Stimulated activated CD8-positive, alpha-beta memory T cell treated with anti-CD3 and anti-CD28 coated beads, Interleukin-4, amount 100 ng/mL, for 1 hour (primary cell): Measurements from ENCODE around the gene EGF.
"Not testable (repeated sequence)": the region's sequence is repeated elsewhere in the genome, so short reads cannot be mapped to it uniquely, and the experiment has no call there.

ENCODE experiments used
- DNase-seq, 2 donors: peaks; one replicate each; pipeline ENCODE4 v3.0.0-alpha.2; 2020; ENCODE audit warnings: low read depth in 2 of 2, low spot score in 1 of 2

Gene EGF

GRCh38 chr4:110025056-110025455 lies 112.4 kb downstream of the EGF start:
- no peak for DNase-seq

- DNase-seq, result no peak
Observed at GRCh38 chr4:110025718-110026117, 113.0 kb downstream of the EGF start.

GRCh38 chr4:110032603-110033002 lies 119.9 kb downstream of the EGF start:
- DNase-seq, result no peak

GRCh38 chr4:110033355-110034025 lies 120.8 kb downstream of the EGF start:
- DNase-seq, result no peak

GRCh38 chr4:110034026-110034393 lies 121.3 kb downstream of the EGF start:
- DNase-seq, result no peak

GRCh38 chr4:110039164-110039563 lies 126.5 kb downstream of the EGF start:
- DNase-seq, result not testable (repeated sequence)

- no peak for DNase-seq
Observed at GRCh38 chr4:110041735-110042134, 129.1 kb downstream of the EGF start.

- DNase-seq, result no peak
Observed at GRCh38 chr4:110042545-110043517, 130.1 kb downstream of the EGF start.

- no peak for DNase-seq
Observed at GRCh38 chr4:110046588-110047049, 133.9 kb downstream of the EGF start.

GRCh38 chr4:110049951-110050925 lies 137.6 kb downstream of the EGF start:
- peak; percentile 2 to 9 for DNase-seq

- no peak for DNase-seq
Observed at GRCh38 chr4:110055158-110055768, 142.6 kb downstream of the EGF start.

GRCh38 chr4:110058677-110059076 lies 146.0 kb downstream of the EGF start:
- no peak for DNase-seq

GRCh38 chr4:110059556-110060191 lies 147.0 kb downstream of the EGF start:
- DNase-seq, result no peak

GRCh38 chr4:110061076-110061475 lies 148.4 kb downstream of the EGF start:
- no peak for DNase-seq
